Kidney capillary endothelial cell (primary cell): ENCODE results near the gene MT2A.

Experiments used
- DNase-seq: peaks from one replicate; pipeline ENCODE4 v3.0.0-alpha.2; 2018; ENCODE audit warnings: low spot score

The MT2A gene

DNA sequence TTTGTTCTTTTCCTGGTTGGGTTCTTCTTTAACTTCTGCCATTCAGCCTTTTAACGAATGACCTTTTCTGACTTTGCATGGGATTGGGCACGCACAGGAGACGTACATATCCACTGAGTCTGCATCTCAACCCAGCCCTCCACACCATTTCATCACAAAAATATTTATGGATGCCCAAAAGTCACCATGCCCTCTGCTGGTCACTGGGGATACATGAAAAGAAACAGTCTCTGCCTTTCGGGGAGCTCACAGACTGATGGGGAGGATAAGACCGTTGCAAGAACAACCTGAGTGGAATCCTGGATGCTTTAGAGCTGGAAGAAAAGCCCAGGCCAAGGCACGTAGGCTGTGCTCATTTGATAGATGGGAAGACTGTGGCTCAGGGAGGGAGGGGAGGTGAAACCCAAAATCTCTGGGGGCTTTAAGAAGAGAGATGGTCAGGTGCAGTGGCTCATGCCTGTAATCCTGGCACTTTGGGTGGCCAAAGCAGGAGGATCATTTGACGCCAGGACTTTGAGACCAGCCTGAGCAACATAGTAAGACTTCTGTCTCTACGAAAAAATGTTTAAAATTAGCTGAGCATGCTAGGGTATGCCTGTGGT, 7.9 kb upstream of the MT2A start:
- no peak for DNase-seq

DNA sequence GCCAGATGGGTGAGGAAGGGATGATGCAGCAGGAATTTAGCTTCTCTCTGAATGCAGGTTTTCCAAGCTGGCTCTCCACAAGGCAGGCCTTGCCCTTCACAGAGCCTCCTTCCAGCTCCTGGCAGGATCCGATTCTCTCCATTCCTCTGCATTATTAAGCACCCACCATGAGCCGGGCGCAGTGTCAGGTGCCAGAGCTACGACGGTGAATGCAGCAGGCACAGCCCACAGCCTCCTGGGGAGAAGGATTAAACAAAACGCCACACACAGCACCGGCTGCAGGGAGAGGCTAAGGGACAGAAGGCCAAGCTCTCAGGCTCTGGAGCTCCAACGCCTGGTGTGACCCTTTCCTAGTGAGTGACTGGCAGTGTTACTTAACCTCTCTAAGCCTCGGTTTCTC, 7.1 kb upstream of the MT2A start:
- DNase-seq, result no peak

DNA sequence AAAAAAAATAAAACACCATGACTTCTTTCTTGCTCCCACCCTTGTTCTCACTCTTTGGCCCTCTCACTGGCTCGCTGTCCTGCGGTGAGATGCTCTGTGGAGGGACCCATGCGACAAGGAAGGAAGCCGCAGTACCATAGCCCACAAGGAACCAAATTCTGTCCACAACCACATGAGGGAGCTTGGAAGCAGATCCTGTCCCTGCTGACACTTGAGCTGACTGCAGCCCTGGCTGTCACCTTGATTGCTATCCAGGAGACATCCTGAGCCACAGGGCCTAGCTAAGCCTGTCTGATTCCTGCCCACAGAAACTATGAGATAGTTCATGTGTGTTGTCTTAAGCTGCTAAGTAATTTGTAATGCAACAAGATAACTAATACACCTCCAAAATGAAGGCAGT, 4.8 kb upstream of the MT2A start:
- no peak for DNase-seq

DNA sequence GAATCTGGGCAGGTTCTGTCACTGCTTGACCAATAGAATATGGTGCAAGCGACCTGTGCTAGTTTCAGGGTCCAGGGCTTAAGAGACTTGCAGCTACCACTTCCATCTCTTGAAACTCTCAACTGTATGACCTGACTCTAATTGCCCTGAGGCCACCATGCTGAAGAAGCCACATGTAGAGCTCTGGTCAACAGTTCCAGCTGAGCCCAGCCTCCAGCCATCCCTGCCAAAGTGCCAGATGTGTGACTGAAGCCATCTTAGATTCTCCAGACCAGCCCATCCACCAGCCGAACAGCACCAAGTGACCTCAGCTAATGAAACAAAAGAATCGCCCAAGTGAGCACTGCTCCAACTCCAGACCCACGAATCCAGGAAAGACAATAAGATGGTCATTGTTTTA, 3.4 kb upstream of the MT2A start:
- DNase-seq, result no peak

DNA sequence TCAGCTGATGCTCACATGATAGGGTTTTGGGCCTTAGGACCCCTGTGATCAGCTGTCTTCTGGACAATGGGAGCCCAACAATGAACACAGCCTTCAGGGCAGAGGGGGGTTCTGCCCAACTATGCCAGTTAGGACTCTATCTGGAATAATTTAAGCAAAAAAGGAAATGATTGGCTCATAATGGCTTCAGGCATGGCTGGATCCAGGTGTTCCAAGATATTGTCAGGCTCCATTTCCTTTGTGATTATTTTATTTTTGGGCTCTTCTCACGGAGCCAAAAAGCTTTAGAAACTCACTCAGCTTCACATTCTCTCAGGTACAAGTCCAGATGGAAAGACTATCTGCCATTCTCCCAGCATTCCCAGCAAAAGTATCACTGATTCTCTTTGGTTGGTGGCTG, 2.9 kb upstream of the MT2A start:
- DNase-seq, result no peak

DNA sequence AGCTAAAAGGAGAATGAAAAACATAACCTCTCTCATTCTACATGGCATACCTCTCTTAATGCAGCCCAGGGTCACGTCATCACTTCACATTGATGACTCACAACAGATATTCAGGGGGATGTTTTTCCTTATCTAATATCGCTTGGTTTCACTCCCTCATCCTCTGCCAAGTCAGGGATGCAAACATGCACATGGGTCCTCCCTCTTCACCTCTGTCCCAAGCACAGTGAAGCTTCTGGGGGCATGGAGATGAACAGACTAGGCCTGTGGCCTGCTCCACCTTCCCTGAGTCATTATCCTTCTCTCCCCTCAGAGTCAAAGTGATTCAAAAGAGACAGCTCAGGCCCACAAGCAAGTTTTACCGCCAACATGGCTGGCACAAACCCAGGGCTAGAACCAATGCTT, 2.3 kb upstream of the MT2A start:
- DNase-seq, result peak; percentile 58

DNA sequence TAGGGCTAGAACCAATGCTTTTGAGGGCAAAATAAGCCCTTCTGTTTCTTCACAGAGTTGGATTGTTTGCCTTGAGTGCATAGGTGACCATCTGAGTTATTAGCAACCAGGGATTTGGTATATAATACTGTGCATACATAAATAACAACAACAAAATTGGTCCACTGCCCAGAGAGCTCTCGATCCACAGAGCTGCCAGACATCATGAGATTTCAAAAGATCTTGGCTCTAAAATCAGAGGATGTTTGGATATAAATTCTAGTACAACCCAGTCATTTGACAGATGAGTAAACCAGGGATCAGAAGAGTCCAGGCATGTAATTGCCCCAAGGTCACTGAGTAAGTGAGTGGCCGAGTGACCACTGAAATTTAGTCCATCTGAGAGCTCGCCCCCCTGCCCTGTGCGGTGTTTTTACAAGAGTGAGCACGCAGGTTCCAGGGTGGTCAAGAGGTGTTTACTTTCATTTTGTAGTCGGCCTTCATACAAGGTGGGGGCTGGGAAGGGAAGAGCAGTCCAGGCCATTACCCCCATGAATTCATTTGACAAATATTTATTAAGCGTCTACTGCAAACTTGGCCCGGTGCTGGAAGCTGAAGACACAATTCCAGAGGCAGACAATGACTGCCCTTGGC, 1.8 kb upstream of the MT2A start:
- peak; percentile 66 for DNase-seq

DNA sequence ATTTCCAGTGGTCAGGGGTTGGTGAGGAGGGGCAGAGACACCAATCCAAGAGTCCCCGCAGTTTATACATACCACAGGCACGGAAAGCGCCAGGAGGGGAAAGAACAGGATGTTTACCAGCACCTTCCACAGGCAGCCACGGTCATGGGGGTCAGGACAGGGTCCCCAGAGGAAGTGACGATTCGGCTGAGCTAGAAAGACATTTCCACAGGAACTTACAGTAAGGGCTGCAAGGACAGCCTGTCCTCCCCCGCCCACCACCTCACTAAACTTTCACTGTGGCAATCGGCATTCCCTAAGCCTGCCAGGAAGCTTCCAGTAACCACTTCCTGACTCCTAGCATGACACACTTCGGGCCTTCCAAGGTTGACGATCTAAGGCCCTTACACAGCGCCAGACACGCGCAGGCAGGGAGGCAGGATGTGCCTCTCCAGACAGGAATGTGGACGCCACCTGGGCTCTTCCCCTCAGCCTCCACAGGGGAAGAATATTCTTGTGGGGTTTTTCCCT, 1.2 kb upstream of the MT2A start:
- peak; percentile 100 for DNase-seq

DNA sequence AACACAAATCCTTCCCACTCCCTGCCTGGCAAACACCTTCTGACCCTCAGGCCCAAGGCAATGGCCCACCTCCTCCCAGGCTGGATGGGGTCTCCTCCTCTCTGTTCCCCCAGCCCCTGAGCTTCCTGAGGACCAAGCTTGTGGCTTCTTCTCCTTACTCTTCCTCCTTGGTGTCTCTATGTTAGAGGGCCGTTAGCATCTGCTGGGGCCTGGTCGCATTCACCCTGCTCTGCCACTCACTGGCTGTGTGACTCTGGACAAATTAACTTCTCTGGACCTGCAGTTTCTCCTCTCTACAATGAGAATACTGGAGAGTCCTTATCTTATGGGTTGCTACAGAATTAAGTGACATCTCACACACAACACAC, 725 bp upstream of the MT2A start:
- DNase-seq, result peak; percentile 44

DNA sequence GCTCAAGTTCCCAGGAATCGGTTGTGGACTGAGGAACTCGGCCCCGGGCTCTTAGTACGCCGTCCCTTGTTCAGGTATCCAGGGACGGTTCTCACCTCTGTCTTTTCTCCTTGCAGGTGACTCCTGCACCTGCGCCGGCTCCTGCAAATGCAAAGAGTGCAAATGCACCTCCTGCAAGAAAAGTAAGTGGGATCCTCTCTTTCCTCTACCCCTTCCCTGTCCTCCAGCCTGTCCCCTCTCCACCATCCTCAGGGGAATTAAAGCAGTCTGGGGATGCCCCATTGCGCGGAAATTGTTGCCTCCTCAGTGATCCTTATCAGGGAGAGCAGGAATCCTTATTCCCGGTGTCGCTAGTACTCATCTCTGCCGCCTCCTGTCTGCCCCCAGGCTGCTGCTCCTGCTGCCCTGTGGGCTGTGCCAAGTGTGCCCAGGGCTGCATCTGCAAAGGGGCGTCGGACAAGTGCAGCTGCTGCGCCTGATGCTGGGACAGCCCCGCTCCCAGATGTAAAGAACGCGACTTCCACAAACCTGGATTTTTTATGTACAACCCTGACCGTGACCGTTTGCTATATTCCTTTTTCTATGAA, 585 bp downstream of the MT2A start:
- DNase-seq, result no peak

DNA sequence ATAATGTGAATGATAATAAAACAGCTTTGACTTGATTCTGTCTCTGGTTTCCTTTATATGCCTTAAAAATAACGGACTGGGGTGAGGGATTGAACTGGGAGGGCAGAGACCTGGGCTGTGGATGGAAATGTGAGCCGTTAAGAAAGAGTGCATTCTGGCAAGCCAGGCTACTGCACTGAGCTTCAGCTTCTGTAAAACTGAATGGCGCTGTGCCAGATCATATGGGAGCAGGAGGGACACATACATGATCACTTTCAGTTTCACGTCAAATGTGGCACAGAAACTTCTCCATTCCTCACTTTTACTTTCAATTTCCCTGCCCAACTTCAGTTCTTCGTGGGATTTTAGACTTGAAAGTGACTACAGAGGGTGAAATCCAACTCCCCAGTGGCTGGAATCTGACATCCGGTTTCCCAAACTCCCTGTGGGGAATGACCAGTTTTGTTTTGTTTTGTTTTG, 1.1 kb downstream of the MT2A start:
- DNase-seq, result no peak

DNA sequence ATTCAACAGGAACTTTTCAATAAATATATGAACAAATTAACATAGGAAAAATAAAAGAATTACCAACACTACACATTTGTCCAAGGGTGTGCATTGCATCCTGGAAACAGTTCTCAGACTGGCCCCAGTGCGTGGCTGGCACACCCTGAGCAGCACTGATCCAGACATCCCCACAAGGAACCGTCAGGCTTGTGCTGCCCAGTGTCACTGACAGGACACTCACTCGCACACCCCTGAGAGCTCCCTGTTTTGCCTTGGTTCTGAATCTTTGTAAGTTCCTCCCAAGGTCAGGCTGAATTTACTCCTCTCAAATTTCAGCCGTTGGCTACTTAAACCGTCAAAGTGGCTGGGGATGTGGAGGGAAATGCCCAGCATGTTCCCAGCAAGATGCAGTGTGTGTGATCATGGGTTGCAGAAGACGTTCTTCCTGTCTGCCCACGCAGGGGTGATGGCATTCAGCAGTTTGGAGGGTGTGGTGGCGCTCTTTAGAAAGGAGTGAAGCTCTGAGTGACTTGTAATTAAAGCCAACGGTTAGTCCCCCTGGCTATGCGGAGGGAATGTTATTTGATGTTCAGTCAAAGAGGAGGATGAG, 1.7 kb downstream of the MT2A start:
- DNase-seq, result peak; percentile 71

DNA sequence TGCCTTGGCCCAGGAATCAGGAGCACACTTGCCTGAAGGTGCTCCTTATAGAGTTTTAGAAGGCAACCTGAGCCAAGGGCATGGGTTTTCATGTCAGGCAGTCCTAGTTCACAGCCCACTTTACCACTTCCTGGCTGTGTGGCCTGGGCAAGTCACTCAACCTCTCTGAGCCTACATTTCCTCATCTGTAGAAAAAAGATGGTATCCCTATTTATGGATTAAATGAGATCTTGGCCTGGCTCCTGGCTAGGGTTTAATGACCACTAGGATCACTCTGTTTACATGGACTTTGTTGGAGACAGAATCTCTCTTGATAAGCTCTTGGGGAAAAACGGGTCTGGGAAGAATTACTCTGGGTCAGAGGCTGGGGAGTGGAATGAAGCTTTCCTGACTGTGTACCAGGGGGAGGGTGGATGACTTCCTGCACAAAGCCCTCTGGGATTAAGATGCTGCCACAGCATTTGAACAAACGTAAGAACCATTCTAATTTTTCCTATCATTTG, 2.3 kb downstream of the MT2A start:
- DNase-seq, result no peak

DNA sequence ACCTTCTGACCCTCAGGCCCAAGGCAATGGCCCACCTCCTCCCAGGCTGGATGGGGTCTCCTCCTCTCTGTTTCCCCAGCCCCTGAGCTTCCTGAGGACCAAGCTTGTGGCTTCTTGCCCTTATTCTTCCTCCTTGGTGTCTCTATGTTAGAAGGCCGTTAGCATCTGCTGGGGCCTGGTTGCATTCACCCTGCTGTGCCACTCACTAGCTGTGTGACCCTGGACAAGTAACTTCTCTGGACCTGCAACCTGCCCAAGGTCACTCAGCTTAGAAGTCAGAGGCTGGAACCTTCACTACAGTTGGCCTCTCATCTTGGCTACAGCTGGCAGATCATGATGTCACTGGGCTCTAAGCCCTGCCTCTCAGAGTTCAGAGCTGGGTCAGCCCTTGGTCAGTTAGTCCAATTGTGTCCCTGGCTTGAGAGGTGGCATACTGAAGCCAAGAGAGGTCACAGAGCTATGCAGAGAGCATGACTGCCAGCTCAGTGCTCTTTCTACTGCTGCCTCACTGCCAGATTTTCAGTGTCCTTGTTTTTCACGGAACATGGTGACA, 3.0 kb downstream of the MT2A start:
- DNase-seq, result no peak

DNA sequence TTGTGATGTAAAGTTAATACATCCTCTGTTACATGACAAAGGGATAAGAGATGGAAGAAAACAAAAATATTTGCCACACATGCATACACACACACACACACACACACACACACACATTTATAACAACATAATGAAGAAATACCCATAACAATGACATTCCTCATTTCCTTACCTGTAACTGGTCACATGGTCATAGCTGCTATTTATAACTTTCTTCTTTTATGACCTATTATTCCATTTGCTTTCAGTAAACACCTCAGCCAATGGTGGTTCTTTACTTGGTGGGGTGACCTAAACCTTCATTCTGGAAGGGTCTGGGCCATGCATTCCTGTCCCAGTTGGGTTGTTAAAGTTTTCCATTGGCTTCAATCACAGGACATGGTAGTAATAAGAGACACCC, 5.3 kb downstream of the MT2A start:
- DNase-seq, result no peak

DNA sequence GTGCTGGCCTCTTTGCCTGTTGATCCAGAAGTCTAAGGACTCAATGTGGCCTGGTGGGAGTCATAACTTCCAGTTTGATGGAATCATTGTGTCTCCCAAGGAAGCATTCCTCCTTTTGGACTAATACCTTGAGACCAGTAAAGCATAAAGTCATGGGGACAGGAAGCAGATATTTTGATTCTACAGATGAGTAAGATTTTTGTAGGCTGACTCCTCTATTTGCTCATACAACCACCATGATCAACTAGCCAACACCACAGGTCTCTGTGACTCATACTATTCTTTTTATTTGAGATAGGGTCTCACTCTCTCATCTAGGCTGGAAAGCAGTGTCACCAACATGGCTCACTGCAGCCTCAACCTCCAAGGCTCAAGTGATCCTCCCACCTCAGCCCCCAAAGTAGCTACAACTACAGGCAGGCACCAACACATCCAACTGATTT, 6.2 kb downstream of the MT2A start:
- peak; percentile 81 for DNase-seq

DNA sequence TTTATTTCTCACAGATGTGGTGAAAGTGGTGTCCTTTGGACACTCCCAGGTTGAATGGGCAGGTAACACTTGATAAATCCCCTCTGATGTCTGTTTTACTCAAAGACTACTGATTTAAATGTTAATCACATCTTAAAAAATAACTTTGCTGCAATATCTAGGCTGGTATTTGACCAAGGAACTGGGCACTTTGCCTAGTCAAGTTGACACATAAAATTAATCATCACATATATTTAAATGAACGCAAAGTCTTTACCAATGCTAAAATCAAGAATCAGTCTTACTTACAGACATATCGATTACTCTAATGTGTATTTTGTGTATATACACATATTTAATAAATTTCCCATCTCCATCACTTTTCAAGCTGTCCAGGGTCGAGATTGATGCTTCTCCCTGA, 7.0 kb downstream of the MT2A start:
- DNase-seq, result no peak

DNA sequence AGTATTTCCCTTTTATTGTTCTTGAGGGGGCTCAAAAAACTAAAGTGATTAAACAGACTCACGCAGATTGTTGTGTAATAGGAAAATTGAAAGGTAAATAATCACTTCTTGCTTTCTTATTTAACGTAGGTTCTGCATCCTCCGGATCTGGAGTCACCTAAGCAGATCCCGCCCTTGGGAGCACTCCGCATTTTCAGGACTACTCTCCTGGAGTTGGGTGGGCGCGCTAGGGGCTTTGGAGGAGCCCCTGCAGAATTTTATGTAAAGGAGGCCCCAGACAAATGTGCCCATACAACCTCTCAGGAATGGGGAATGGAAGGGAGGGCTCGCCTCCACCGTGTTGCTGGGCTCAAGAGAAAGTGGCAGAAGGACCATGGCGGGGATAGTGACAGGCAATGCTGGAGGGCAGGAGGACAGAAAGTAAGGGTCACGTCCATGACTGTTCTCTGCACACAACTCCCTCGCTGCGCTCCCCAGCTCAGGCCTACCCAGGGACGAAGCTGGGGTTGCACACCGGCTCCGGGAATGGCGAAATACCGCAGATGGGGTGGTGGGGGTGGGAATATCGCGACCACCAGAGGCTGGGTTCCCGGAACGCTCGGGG, 8.3 kb downstream of the MT2A start:
- no peak for DNase-seq

DNA sequence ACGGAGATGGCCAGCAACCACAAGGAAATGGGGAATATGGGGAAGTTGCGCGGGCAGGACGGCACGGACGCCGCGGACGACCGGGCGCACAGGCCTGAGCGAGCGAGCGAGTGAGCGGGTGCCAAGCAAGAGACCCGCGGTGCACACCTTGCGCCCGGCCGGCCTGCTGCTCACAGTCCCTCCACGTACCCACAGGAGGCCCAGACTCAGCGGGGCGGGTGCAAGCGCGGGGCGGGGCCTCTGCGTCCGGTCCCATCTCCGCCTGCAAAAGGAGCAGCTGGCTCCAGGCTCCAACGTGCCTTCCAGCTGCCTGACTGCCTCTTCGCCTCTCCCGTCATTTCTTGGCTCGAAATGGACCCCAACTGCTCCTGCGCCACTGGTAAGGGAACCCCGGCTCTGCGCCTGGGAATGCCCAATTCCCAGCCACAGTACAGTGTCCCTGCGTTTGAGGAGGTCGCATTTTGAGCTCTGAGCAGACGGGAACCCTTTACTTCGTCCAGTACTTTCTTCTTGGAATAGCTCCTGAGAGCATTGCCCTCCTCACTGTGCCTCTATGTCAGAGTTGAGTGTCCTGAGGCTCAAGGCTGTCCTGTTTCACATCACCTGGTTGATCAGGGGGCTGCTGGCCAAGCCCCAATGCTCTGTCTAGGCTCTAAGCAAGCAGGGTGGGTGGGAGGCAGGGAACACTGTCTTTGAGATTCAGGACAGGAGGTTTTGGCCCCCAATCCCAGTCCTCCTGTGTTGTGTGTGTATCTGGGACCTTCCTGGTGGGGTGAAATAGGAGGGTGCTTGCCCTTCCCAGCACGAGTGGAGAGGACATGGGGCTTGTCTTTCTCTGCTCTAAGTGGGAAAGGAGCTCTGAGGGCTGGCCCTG, 9.1 kb downstream of the MT2A start:
- no peak for DNase-seq

DNA sequence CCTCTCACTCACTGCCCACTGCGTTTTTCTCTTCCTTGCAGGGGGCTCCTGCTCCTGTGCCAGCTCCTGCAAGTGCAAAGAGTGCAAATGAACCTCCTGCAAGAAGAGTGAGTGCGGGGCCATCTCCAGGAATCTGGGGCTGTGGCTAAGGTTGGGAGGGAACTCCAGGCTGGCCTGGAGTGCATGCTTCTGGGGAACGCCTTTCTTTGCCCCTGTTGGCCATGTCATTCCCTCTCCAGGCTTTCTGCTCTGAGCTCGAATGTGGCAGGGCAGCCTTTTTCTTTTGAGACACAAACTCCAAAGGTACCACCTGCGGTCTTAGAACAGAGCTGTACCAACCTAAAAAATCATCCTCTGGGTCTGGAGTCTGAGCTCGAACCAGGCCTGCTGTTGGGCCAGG, 9.8 kb downstream of the MT2A start:
- no peak for DNase-seq

DNA sequence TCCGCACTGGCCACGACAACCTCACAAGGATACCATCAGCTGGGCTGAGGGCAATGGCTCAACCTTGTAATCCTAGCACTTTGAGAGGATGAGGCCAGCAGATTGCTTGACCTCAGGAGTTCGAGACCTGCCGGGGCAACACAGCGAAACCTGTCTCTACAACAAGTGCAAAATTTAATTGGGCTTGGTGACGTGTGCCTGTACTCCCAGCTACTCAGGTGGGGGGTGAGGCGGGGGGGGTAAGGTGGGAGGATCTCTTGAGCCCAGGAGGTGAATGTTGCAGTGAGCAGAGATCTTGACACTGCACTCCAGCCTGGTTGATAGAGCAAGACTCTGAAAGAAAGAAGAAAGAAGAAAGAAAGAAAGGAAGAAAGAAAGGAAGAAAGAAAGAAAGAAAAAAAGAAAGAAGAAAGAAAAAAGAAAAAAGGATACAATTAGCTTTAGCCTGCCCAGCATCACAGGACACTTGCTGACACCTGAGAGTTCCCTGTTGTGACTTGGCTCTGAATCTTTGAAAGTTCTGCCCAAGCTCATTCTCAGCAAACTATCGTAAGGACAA, 12.0 kb downstream of the MT2A start:
- DNase-seq, result no peak
